ENCODE measurements around the gene KIF2B. TPM values are rescaled to one million over a fixed set of nuclear protein-coding genes. Genes with fewer than 3 reads are reported as not detected.
"Not testable (repeated sequence)": the region's sequence is repeated elsewhere in the genome, so short reads cannot be mapped to it uniquely, and the experiment has no call there.

Gene KIF2B
- polyA plus RNA-seq, 1 donor from 2014 or later, result not detected

GRCh38 chr17:53823341-53824050 is 769 bp downstream of the KIF2B start:
- Histone ChIP-seq H3K36me3 (ENCODE audit: insufficient read depth, low read length) (no peaks in the 10 kb centered on the region), H3K4me2 (ENCODE audit: low read length) (no peak overlapping the region), H3K4me3 (ENCODE audit: low read length) (no peak overlapping the region), H3K79me2 (replicated peaks; ENCODE audit: insufficient read depth, low read length) (no peaks in the 10 kb centered on the region), H3K9me3 (ENCODE audit: low read length) (no peaks in the 10 kb centered on the region), H3F3A (ENCODE audit: insufficient read depth, low read length, poor library complexity, severe bottlenecking) (no peaks in the 10 kb centered on the region), H3K9me2 (ENCODE audit: insufficient read depth, low read length) (no peaks in the 10 kb centered on the region), H4K20me1 (ENCODE audit: insufficient read depth) (no peaks in the 10 kb centered on the region), H3K9ac (ENCODE audit: low read length) (no peak overlapping the region), H3K27ac (ENCODE audit: low read length) (no peak overlapping the region), H2AFZ (ENCODE audit: low read depth, low read length) (no peak overlapping the region), H3K27me3 (ENCODE audit: insufficient read depth, low read depth, low read length) (no peaks in the 10 kb centered on the region)
- TF ChIP-seq POLR2AphosphoS5 (IDR thresholded peaks at IDR 0.05) (no peak), EZH2 (IDR thresholded peaks at IDR 0.05; ENCODE audit: borderline replicate concordance, insufficient read depth, low read length, poor library complexity, severe bottlenecking) (no peak), REST (IDR thresholded peaks at IDR 0.05; ENCODE audit: borderline replicate concordance) (no peak), CTCF (IDR thresholded peaks at IDR 0.05; ENCODE audit: poor library complexity, severe bottlenecking) (no peak), RAD21 (conservative IDR thresholded peaks at IDR 0.05) (no peak), MXI1 (conservative IDR thresholded peaks at IDR 0.05; ENCODE audit: poor library complexity, severe bottlenecking) (no peak), EP300 (conservative IDR thresholded peaks at IDR 0.05; ENCODE audit: poor library complexity, severe bottlenecking) (no peak), TAF1 (IDR thresholded peaks at IDR 0.05; ENCODE audit: low read depth) (no peak), SMC3 (conservative IDR thresholded peaks at IDR 0.05; ENCODE audit: poor library complexity) (no peak)

GRCh38 chr17:53834771-53835170 is 12.0 kb downstream of the KIF2B start:
- not testable (repeated sequence) for H2AFZ ChIP-seq (ENCODE audit: low read depth, low read length); H3K27ac ChIP-seq (ENCODE audit: low read length); H3K9me3 ChIP-seq (ENCODE audit: low read length); H4K20me1 ChIP-seq (ENCODE audit: insufficient read depth); H3K79me2 ChIP-seq (replicated peaks; ENCODE audit: insufficient read depth, low read length); H3K36me3 ChIP-seq (ENCODE audit: insufficient read depth, low read length); H3K9me2 ChIP-seq (ENCODE audit: insufficient read depth, low read length); H3K4me2 ChIP-seq (ENCODE audit: low read length); H3K9ac ChIP-seq (ENCODE audit: low read length); H3F3A ChIP-seq (ENCODE audit: insufficient read depth, low read length, poor library complexity, severe bottlenecking); H3K4me3 ChIP-seq (ENCODE audit: low read length); H3K27me3 ChIP-seq (ENCODE audit: insufficient read depth, low read depth, low read length)
